SK-N-MC (cell line): ENCODE results near the gene ZNF587B.

Source experiments
- EZH2 ChIP-seq: fragments of 200-600 bp; sonication (generic); IDR thresholded peaks from one replicate; pipeline ENCODE4 v1.6.1; 2017; ENCODE audit warnings: antibody characterized with exemption
- FOXP2 ChIP-seq: optimal IDR thresholded peaks from 2 replicates; pipeline ENCODE3; 2011; ENCODE audit warnings: mild to moderate bottlenecking, moderate library complexity; ENCODE audit not compliant: insufficient read depth; ENCODE audit errors: extremely low read length, control extremely low read depth
- POLR2AphosphoS5 ChIP-seq: IDR thresholded peaks from 2 replicates; pipeline ENCODE4 v1.6.1; 2012; ENCODE audit warnings: mild to moderate bottlenecking, low read depth, low read length, borderline replicate concordance

- TF ChIP-seq POLR2AphosphoS5 (no peak), EZH2 (no peak), FOXP2 (no peak)
These were observed 29.4 kb upstream of the ZNF587B start for GRCh38 chr19:57800696-57801095.
